ENCODE data around the gene HIPK2.

DNA sequence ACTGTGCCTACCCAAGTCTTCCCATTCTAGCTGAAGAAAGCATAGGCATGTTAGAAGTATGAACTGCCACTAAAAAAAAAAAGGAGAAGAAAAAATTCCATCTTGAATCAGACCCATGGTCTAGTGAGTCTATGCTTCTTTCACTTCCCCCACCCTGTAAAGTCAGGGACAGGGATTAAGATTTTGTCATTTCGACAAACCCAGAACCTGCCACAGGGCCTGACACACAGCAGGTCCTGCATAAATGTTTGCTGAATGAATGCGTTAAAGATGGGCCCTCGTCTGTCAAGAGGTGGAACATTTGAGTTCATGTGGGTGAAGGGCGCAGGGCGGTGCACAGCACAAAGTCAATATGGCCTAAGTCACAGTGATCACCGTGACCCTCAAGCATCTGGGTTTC, 4.9 kb downstream of the HIPK2 start:
- TF ChIP-seq, protein P1, sequence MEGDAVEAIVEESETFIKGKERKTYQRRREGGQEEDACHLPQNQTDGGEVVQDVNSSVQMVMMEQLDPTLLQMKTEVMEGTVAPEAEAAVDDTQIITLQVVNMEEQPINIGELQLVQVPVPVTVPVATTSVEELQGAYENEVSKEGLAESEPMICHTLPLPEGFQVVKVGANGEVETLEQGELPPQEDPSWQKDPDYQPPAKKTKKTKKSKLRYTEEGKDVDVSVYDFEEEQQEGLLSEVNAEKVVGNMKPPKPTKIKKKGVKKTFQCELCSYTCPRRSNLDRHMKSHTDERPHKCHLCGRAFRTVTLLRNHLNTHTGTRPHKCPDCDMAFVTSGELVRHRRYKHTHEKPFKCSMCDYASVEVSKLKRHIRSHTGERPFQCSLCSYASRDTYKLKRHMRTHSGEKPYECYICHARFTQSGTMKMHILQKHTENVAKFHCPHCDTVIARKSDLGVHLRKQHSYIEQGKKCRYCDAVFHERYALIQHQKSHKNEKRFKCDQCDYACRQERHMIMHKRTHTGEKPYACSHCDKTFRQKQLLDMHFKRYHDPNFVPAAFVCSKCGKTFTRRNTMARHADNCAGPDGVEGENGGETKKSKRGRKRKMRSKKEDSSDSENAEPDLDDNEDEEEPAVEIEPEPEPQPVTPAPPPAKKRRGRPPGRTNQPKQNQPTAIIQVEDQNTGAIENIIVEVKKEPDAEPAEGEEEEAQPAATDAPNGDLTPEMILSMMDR (IDR thresholded peaks at IDR 0.05) = no peak
- no peak for TF ChIP-seq POLR2A (IDR thresholded peaks at IDR 0.05)

Measured in body of pancreas (tissue), 4 donors.